Ascending aorta (tissue), 2 donors: ENCODE results near the gene AGAP6. TPM values are rescaled to one million over a fixed set of nuclear protein-coding genes. Genes with fewer than 3 reads are reported as not detected.
"Not testable (repeated sequence)": the region's sequence is repeated elsewhere in the genome, so short reads cannot be mapped to it uniquely, and the experiment has no call there.

ENCODE experiments used
- DNase-seq, 2 donors: peaks; one replicate each; pipeline ENCODE4 v3.0.0-alpha.2; 2019; ENCODE audit warnings: low spot score in 2 of 2
- H3K27ac ChIP-seq, 2 donors: fragments of 200-600 bp; sonication (generic); one replicate each; pipeline ENCODE4 v1.5.1; 2016 to 2017; ENCODE audit warnings: mild to moderate bottlenecking in 1 of 2
- H3K27me3 ChIP-seq: fragments of 200-600 bp; sonication (generic); one replicate; pipeline ENCODE4 v1.5.1; 2017
- H3K36me3 ChIP-seq, 2 donors: fragments of 200-600 bp; sonication (generic); one replicate each; pipeline ENCODE4 v1.5.1; 2016
- H3K4me1 ChIP-seq, 2 donors: fragments of 200-600 bp; sonication (generic); one replicate each; pipeline ENCODE4 v1.5.1; 2016 to 2017; ENCODE audit warnings: mild to moderate bottlenecking in 1 of 2
- H3K4me3 ChIP-seq, 2 donors: fragments of 200-600 bp; sonication (generic); one replicate each; pipeline ENCODE4 v1.5.1; 2016 to 2017; ENCODE audit warnings: mild to moderate bottlenecking in 1 of 2
- H3K9me3 ChIP-seq, 2 donors: fragments of 200-600 bp; sonication (generic); one replicate each; pipeline ENCODE4 v1.5.1; 2016
- intact Hi-C: fragments of 100-400 bp; cut with DNase I; formaldehyde crosslinking; loops from one replicate; pipeline ENCODE4 v1.15.1; 2023
- total RNA-seq: library from RNA; depleted of rRNA; stranded (reverse); fragments of >200 nt; gene quantifications from one replicate; pipeline ENCODE4 v1.1.0, GENCODE V29; 2016

The AGAP6 gene
- total RNA-seq, 1 donor from 2014 or later, result 15.9 TPM

DNA sequence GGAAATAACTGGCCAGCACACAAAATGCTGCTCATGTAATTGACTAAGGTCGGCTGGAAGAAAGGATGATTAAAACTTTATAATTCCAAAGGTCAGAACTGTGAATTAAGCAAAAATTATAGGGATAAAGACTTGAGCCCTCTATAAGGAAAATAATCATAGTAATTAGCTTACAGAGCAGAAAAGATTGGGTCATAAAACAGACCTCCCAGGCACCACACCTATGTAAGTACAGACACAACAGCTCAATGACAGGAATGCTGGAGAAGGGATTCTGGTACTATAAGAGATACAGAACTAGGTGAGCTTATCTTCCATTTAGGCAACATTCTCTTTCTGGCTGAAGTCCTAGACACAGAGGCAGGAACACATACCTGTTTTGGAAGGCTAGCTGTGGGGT is 70.5 kb downstream of the AGAP6 start:
- H3K9me3 ChIP-seq, DNase-seq: not testable (repeated sequence)

DNA sequence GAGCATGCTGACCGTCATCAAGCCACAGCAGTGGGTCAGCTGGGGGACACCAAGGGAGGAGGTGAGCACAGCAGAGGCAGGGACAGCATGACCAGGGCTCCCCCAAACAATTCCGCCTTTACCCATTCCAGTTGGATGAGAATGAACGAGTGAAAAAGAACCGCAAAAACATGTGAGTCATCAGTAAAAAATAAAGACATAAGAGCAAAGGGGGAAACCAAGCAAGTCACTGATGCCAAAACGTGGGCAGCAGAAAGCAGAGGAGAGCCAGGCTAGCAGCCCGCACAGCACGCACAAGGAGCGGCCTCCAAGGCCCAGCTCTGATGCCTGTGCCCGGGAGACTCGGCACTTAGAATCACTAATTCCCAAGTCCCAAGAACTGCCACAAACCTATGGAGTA is 71.7 kb downstream of the AGAP6 start:
- DNase-seq, H3K9me3 ChIP-seq, H3K27ac ChIP-seq, H3K4me3 ChIP-seq, H3K27me3 ChIP-seq, H3K4me1 ChIP-seq, H3K36me3 ChIP-seq: not testable (repeated sequence)
- intact Hi-C loops, result loop anchor here (10.0 kb wide), 1 partner anchor 465 kb away; no protein-coding TSS in a partner anchor

More for the DNA sequence above, 70.5 kb downstream of the AGAP6 start:
- H3K4me3 ChIP-seq, H3K4me1 ChIP-seq, intact Hi-C loops, H3K27me3 ChIP-seq, H3K36me3 ChIP-seq, H3K27ac ChIP-seq: not testable (repeated sequence)

Other genes starting within 250 kb of the AGAP6 start
- not detected for gene OGDHL, start 226.1 kb upstream of the AGAP6 start, total RNA-seq
- gene PARG, start 46.4 kb upstream of the AGAP6 start, total RNA-seq, result 1.9 TPM
- 18.6 TPM for gene TIMM23B, start 46.4 kb upstream of the AGAP6 start, total RNA-seq
- 13.5 TPM for gene WASHC2A, start 79.5 kb downstream of the AGAP6 start, total RNA-seq